22Rv1 (cell line): Measurements from ENCODE around the gene TMBIM6.

Source experiments
- ZFX ChIP-seq: fragments of 450-650 bp; IDR thresholded peaks from 2 replicates; pipeline ENCODE4 v1.6.1; 2017; ENCODE audit warnings: antibody characterized with exemption, borderline replicate concordance
- TF ChIP-seq, protein P1 (sequence below): fragments of 450-650 bp; IDR thresholded peaks from 2 replicates; pipeline ENCODE4 v1.5.1; 2017; ENCODE audit warnings: mild to moderate bottlenecking

- TF ChIP-seq ZFX: no peak
- TF ChIP-seq, protein P1, sequence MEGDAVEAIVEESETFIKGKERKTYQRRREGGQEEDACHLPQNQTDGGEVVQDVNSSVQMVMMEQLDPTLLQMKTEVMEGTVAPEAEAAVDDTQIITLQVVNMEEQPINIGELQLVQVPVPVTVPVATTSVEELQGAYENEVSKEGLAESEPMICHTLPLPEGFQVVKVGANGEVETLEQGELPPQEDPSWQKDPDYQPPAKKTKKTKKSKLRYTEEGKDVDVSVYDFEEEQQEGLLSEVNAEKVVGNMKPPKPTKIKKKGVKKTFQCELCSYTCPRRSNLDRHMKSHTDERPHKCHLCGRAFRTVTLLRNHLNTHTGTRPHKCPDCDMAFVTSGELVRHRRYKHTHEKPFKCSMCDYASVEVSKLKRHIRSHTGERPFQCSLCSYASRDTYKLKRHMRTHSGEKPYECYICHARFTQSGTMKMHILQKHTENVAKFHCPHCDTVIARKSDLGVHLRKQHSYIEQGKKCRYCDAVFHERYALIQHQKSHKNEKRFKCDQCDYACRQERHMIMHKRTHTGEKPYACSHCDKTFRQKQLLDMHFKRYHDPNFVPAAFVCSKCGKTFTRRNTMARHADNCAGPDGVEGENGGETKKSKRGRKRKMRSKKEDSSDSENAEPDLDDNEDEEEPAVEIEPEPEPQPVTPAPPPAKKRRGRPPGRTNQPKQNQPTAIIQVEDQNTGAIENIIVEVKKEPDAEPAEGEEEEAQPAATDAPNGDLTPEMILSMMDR: no peak
Measured at GRCh38 chr12:49748306-49748705, 6.9 kb downstream of the TMBIM6 start.
